ENCODE results near the gene TP53TG5.

TP53TG5 gene

DNA sequence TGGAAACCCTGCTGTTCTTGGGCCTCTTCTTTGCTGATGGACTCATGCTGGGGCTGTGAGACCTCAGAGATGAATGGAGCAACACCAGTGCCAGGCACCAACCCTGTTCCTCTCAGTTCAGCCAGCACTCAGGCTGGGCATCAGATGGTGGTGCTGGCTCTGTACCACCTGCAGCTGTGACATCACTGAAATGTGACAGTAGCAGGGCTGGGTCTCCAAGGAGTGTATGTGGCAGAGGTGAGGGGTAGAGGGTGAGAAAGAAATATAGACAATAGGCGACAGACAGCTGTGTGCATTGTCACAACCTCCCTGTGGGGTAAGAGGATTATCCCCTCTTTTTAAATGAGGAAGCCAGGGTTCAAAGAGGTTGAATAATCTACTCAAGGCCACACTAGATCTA lies at the start of gene TP53TG5:
Gene TP53TG5 (minus strand): TSS at position 135 of the 400 bp plus-strand sequence. CDS start 89 bp downstream, at position 46.
- no peak for DNase-seq (ENCODE audit: low spot score)

DNA sequence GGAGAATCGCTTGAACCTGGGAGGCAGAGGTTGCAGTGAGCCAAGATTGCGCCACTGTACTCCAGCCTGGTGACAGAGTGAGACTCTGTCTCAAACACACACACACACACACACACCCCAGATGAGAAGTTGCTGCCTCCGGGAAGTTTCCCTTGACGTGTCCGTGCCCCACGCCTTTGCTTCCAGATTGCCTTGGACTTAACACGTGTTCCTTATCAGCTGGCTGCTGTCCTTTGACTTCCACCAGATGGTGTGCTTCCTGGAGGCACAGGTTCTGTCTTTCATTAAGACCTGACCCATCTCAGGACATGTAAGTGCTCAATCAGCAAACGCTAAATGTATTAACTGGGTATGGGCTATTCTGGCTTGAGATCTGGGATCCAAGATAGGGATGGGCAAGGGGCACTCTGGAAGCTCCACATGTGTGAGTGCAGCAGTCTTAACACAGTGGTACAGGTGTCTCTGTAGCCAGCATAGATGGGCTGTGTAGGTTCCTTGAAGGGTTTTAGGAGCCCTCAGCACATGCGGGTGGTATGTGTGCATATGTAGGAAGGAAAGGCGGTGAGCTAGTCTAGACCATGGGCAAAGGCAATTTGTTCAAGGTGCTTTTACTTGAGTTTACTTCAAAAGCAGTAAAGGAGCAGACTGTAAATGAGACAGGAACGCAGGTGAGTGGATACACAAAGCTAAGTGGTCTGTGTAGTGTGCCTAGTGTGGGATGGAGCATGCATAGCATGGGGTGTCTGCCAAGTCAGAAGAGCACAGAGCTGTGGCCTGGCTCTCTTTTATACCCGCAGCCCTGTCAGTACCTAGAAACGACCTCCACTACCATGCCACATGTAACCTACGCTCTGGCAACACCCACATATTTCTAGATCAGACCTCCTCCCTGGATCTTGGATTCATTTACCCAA lies 49.4 kb upstream of the TP53TG5 start:
- DNase-seq (ENCODE audit: low spot score) = no peak

- no peak for DNase-seq (ENCODE audit: low spot score)
Observed at GRCh38 chr20:45426320-45427016, 48.3 kb upstream of the TP53TG5 start.

DNA sequence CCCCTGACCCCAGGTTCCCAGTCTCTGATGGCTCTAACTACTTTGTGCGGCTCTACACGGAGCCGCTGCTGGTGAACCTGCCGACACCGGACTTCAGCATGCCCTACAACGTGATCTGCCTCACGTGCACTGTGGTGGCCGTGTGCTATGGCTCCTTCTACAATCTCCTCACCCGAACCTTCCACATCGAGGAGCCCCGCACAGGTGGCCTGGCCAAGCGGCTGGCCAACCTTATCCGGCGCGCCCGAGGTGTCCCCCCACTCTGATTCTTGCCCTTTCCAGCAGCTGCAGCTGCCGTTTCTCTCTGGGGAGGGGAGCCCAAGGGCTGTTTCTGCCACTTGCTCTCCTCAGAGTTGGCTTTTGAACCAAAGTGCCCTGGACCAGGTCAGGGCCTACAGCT lies 47.4 kb upstream of the TP53TG5 start:
- no peak for DNase-seq (ENCODE audit: low spot score)

GRCh38 chr20:45423700-45424099 lies 45.6 kb upstream of the TP53TG5 start:
- DNase-seq (ENCODE audit: low spot score) = no peak

DNA sequence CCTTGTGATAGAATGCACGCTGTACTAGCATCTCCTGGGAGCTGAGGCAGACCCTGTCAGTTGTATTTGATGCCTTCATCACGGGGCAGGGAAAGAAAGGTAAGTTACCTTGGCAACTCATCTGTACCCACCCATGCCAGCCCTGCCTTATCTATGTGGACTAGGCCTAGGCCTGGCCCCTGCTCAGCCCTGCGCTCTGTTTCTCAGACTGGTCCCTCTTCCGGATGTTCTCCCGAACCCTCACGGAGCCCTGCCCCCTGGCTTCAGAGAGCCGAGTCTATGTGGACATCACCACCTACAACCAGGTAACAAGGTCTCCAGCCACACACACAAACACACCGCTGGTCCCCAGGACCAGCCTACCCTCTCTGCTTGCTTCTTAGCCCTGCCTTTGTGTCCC lies 42.0 kb upstream of the TP53TG5 start:
- no peak for DNase-seq (ENCODE audit: low spot score)

- DNase-seq (ENCODE audit: low spot score) = peak; percentile 85
Observed at GRCh38 chr20:45419188-45420091, 41.3 kb upstream of the TP53TG5 start.

DNA sequence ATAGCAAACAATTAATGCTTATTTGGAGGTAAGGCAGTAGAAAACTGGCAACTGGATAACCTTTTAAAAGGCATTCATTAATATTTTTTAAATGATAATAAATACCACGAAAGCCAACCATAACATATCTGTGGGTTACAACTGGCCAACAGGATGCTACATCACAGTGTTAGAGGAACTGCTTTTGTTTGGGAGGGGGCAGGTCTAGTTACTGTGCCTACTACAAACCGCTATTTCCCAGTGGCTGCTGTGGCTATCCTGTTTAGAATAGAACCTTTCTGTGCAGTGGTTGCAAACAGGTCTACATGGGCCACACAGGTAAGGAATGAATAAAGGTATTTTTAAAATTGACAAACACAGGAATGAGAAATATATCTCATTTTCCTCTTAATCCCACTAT lies 38.8 kb upstream of the TP53TG5 start:
- DNase-seq (ENCODE audit: low spot score) = no peak

DNA sequence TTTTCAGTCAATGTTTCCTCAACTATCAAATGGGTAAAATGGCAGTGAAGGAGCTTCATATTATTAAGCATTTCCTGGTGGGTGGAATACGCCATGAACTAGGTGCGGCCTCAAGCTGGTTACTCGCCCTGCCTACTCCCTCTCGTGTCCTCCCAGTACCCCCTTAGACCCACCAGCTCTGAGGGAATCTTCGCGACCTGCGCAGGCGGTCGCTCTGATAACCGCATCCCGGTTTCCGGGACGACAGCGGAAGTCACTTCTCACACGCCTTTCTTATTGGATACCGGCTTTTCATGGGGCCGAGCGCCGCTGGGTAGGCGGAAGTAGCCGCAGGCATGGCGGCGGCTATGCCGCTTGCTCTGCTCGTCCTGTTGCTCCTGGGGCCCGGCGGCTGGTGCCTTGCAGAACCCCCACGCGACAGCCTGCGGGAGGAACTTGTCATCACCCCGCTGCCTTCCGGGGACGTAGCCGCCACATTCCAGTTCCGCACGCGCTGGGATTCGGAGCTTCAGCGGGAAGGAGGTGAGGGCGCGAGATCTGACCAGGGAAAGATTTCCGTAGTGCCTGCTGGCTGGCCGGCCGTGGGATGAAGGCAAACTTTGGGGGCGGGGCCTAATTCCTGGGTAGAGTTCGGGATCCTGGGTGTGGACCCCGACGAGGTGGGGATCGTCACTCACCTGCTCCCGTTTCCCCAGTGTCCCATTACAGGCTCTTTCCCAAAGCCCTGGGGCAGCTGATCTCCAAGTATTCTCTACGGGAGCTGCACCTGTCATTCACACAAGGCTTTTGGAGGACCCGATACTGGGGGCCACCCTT lies 37.9 kb upstream of the TP53TG5 start, which contains the start of gene PIGT:
Gene PIGT (plus strand): TSS at position 320 of the 816 bp plus-strand sequence. CDS start 16 bp downstream, at position 336.
- peak; percentile 94 for DNase-seq (ENCODE audit: low spot score)

DNA sequence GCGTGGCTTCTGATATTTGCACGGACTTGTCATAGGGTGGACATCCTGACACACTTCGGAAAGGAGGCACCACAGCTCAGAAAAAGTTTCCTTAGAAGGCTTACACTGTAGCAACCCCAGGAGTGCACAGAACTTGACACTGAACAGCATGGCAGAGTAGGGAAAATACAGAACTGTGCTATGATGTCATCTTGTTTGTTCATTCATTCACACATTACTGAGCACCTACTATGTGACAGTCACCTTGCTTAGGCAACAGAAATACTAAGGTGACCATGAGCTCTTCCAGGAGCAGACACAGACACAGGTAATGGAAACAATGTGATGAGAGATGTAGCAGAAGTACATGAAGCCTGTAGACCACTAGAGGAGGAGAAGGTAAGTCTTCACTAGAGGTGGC lies 35.4 kb upstream of the TP53TG5 start:
- DNase-seq (ENCODE audit: low spot score) = no peak

DNA sequence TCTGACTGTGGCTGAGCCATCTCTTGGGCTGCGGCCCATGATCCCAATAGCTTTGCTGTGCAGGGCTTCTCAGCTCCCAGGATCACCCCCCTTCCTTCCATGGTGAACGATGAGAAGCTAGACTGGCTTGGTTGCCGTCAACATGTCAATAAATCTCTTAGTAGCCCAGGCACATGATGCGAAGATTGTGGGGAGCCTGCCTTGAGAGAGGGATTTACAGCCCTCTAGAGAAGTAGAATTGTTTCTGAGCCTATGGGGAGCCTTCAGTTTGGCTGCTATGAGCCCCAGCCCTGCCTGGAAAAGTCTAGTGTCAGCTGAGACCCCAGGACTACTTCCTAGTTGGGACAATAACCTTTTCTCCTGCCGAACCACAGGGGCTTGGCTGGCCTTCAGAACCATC lies 34.5 kb upstream of the TP53TG5 start:
- no peak for DNase-seq (ENCODE audit: low spot score)

GRCh38 chr20:45410887-45411286 lies 32.8 kb upstream of the TP53TG5 start:
- no peak for DNase-seq (ENCODE audit: low spot score)

DNA sequence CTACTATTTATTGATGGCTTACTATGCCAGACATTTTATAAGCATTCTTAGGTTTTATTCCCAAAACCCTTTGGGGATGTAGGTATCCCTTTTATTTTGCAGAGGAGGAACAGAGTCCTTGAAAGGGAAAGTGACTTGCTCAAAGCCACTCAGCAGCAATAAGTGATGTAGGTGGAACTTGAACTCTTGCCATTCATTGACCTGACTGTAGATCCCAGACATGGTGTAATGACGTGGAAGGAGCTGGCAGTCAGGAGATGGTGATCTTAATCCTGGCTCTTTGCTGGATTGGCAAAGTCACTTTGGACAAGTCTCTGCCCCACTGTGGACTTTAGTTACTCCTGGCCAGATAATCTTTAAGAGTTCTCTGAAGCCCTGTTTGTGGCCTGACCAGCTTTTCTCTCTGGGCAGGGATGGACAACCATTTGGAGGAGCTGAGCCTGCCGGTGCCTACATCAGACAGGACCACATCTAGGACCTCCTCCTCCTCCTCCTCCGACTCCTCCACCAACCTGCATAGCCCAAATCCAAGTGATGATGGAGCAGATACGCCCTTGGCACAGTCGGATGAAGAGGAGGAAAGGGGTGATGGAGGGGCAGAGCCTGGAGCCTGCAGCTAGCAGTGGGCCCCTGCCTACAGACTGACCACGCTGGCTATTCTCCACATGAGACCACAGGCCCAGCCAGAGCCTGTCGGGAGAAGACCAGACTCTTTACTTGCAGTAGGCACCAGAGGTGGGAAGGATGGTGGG lies 31.6 kb upstream of the TP53TG5 start:
- DNase-seq (ENCODE audit: low spot score) = no peak

GRCh38 chr20:45408646-45409213 lies 30.6 kb upstream of the TP53TG5 start:
- DNase-seq (ENCODE audit: low spot score) = no peak

DNA sequence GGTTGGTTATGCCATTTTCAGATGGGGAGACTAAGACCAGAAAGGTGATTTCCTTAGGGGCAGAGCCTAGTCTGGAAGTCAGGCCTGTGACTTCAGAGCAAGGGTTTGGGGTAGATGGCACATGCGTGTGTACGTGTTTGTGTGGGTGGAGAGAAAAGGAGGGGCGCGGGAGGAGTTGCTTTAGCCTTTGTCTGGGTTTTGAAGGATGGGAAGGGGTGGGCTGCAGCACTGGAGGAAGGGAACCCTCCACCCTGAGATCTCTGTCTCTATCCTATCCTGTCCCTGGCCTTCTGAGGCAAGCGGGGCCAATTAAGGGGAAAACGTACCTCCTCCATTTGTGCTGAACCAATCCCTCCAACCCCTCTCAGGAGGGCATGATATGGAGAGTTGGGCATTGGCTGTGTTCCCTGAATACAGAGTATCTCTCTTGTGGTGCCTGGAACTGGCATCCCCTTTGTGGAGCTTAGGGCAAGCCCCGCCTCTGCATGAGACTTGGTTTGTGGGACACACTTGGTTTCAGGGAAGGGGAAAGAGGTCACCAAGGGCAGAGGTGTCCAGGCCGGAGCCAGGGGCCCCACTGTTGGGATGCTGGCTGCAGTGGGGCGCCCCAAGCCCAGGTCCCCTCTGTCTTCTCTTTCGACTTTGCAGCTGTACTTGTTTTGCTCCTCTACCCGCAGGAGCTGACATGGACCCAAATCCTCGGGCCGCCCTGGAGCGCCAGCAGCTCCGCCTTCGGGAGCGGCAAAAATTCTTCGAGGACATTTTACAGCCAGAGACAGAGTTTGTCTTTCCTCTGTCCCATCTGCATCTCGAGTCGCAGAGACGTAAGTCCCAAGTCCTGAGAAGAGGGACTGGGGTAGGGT lies 29.9 kb upstream of the TP53TG5 start, which contains the start of gene DBNDD2:
Gene DBNDD2 (plus strand): TSS at position 507 of the 863 bp plus-strand sequence. CDS start 179 bp downstream, at position 686.
- DNase-seq (ENCODE audit: low spot score) = no peak

DNA sequence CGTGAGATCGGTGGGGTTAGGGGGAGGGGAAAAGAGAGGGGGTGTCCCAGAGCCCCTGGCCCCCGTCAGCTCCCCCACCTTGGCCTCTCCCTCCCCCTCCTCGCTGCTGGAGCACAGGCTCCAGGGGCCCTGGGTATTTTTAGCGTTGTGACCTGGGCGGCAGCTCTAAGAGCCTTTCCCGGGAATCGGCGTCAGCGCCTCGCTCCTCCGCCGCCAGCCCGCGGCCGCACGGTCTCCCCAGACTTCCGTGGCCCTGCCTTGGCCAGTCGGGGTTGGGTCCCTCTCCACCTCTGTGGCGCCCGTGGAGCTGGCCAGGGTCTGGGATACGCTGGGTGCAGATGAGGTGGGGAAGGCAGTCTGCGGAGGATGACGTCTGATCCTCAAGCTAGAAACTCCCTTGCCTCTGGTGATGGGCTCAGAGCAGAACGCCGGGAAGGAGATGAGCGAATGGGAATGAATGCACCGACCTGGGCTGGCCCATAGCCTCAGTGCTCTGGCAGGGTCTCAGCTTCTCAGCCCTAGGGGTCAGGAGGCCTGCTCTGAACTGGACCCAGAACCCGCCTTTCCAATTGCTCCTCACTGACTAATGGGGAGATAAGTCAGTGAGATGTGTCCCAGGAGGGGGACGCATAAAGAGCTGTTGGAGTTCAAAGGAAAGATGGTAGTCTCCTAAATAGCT lies 29.1 kb upstream of the TP53TG5 start:
- peak; percentile 62 for DNase-seq (ENCODE audit: low spot score)

DNA sequence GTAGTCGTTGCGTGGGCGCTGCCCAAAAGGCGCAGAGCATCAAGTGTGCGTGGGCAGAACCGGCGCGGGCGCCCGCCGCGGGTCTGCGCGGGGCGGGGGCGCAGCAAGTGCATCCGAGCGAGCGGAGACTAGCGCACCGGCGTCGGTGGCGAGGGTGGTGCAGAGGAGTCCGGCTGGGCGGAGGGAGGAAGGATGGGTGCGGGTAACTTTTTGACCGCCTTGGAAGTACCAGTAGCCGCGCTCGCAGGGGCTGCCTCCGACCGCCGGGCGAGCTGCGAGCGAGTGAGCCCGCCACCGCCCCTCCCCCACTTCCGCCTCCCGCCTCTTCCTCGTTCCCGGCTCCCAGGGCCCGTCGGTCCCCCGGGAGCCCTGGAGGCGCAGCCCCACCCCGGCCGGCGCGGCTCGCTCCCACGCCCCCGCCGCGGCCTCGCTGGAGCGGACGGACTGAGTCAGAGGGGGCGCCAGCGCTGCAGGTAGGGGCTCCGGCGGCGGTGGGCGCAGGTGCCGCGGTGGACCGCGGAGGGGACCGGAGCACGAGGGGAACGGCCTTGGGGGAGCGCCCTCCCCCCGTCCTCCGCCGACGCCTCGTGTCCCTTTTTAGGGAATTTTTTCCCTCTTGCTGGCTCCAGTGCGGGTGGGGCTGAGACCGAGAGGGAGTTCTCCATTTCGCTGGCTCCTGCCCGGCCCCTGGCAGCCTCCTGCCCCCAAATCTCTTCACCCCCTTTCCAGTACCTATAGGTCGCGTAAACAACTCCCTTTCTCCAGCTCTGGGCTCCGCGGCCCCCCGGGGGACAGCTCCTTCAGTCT lies 28.3 kb upstream of the TP53TG5 start:
- DNase-seq (ENCODE audit: low spot score) = peak; percentile 91
